GM12865 (cell line): ENCODE data around the gene PRR14.

Experiments used
- DNase-seq: peaks from one replicate; pipeline ENCODE4 v3.0.0; 2010; ENCODE audit warnings: low read depth
- H3K4me3 ChIP-seq: 2 replicates; pipeline ENCODE4 v1.5.1; 2011; ENCODE audit warnings: mild to moderate bottlenecking, low read depth, low read length, control low read depth
- TF ChIP-seq, protein P1 (sequence below): IDR thresholded peaks from 2 replicates; pipeline ENCODE4 v1.5.1; 2011; ENCODE audit warnings: low read length, control low read depth, low read depth, inconsistent platforms; ENCODE audit not compliant: insufficient read depth; ENCODE audit errors: missing control alignments

Gene PRR14

DNA sequence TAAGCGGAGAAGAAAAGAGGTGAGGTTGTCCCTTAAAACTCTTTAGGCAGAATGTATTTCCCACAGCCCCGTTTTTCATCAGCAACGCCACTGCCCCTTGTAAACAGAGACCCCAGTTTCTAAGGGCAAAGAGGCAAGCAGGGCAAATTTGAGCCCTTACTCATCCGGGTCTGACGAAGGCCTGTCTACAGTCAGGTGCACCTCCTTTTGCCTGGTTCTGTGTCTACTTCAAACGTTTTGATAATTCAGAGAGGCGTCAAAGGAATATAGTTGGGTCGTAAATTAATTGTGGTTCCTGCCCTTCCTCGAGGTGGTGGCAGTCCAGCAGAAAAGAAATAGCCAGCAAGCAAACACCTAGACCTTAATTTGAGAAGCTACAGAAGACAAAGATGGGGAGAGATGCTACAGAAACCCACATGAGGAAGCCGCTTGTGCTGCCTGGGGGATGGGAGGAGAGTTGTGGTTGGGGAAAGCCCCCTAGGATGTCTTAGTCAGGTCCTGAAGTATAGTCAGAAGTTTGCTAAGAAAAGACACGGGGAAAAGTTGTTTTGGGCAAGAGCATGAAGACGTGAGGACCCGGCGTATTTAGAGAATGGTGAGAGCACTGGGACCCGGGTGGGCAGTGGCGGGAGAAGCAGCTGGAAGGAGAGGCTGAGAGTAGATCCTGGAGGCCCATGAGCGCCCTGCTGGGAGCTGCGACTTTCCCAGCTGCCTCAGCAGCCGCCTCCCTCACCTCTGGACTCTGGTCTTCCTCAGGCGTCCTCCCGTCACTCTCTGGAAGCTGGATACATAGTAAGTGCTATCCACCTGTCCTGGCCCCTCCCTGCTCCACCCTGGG is 9.9 kb downstream of the PRR14 start:
- DNase-seq, result peak; percentile 86
- TF ChIP-seq, protein P1, sequence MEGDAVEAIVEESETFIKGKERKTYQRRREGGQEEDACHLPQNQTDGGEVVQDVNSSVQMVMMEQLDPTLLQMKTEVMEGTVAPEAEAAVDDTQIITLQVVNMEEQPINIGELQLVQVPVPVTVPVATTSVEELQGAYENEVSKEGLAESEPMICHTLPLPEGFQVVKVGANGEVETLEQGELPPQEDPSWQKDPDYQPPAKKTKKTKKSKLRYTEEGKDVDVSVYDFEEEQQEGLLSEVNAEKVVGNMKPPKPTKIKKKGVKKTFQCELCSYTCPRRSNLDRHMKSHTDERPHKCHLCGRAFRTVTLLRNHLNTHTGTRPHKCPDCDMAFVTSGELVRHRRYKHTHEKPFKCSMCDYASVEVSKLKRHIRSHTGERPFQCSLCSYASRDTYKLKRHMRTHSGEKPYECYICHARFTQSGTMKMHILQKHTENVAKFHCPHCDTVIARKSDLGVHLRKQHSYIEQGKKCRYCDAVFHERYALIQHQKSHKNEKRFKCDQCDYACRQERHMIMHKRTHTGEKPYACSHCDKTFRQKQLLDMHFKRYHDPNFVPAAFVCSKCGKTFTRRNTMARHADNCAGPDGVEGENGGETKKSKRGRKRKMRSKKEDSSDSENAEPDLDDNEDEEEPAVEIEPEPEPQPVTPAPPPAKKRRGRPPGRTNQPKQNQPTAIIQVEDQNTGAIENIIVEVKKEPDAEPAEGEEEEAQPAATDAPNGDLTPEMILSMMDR, result no peak
- peak overlapping the region; percentile 64 for H3K4me3 ChIP-seq

- H3K4me3 ChIP-seq, result no peak overlapping the region
- TF ChIP-seq, protein P1, result no peak
Measured at GRCh38 chr16:30662449-30662848, 11.7 kb downstream of the PRR14 start.

GRCh38 chr16:30663038-30663437 is 12.3 kb downstream of the PRR14 start:
- TF ChIP-seq, protein P1, result no peak
- H3K4me3 ChIP-seq, result no peak overlapping the region
- no peak for DNase-seq

More at GRCh38 chr16:30662449-30662848, 11.7 kb downstream of the PRR14 start:
- no peak for DNase-seq

GRCh38 chr16:30663820-30664219 is 13.1 kb downstream of the PRR14 start:
- H3K4me3 ChIP-seq, result no peak overlapping the region
- TF ChIP-seq, protein P1, result no peak
- no peak for DNase-seq

DNA sequence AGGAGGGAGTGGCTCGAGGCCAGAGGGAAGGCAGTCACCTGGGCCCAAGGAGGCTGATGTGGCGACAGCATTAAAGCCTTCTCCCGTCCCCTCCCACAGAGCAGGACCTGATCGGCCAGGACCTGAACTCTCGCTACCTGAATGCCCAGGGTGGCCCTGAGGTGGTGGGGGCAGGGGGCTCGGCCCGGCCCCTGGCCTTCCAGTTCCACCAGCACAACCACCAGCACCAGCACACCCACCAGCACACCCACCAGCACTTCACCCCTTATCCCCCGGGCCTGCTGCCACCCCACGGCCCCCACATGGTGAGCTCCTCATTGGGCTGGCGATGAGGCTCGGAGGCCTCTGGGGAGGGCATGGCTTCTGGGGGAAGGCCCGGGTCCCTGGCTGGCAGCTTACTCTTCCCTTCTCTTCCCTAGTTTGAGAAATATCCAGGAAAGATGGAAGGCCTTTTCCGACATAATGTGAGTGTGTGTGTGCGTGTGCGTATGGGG is 13.9 kb downstream of the PRR14 start:
- H3K4me3 ChIP-seq, result no peak overlapping the region
- TF ChIP-seq, protein P1, result no peak
- no peak for DNase-seq

DNA sequence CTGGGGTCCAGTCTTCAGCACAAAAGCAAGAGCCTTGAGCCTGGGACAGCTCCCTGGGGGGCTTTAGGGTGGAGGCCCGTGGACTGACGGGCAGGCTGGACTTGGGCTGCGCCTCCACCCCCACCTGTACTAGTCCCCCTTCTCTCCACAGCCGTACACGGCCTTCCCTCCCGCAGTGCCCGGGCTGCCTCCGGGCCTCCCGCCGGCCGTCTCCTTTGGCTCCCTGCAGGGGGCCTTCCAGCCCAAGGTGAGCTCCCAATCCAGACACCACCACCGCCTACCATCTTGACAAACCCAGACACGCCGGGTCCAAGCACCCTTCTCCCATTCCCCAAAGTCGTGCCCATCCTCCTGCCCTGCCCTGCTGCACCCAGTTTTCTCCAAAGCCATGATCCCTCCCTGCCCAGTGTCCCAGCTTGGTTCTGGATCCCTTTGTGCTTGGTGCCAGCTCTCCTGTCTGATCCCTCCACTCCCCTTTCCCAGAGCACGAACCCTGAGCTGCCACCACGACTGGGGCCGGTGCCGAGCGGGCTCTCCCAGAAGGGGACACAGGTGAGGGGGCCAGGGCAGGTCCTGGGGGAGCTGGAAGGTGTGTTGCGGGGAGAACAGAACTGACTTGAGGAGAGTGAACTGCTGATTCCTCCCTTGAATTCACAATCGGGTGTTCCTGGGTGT is 14.5 kb downstream of the PRR14 start:
- no peak overlapping the region for H3K4me3 ChIP-seq
- TF ChIP-seq, protein P1, result no peak
- DNase-seq, result no peak
